Trophoblast cell (in vitro differentiated cells and primary cell): ENCODE measurements around the gene IGF1R.

ENCODE experiments used
- DNase-seq, 2 donors: peaks; one replicate each; pipeline ENCODE4 v3.0.0-alpha.2; 2016
- H2AFZ ChIP-seq: 2 replicates; pipeline ENCODE4 v1.6.1; 2013; ENCODE audit warnings: low read length, moderate library complexity, mild to moderate bottlenecking; ENCODE audit not compliant: insufficient read depth, poor library complexity
- H2AK5ac ChIP-seq: 2 replicates; pipeline ENCODE4 v1.6.1; 2013; ENCODE audit warnings: mild to moderate bottlenecking, low read length
- H2BK120ac ChIP-seq: 2 replicates; pipeline ENCODE4 v1.6.1; 2013; ENCODE audit warnings: low read length, mild to moderate bottlenecking, moderate library complexity; ENCODE audit not compliant: insufficient read depth, poor library complexity
- H2BK12ac ChIP-seq: 2 replicates; pipeline ENCODE4 v1.6.1; 2013; ENCODE audit warnings: mild to moderate bottlenecking, low read length, moderate library complexity
- H2BK5ac ChIP-seq: 2 replicates; pipeline ENCODE4 v1.6.1; 2013; ENCODE audit warnings: low read length, low read depth, moderate library complexity, mild to moderate bottlenecking; ENCODE audit not compliant: poor library complexity
- H3K14ac ChIP-seq: 2 replicates; pipeline ENCODE4 v1.6.1; 2013; ENCODE audit warnings: mild to moderate bottlenecking, low read length
- H3K18ac ChIP-seq: 2 replicates; pipeline ENCODE4 v1.6.1; 2013; ENCODE audit warnings: mild to moderate bottlenecking, low read length
- H3K23ac ChIP-seq: 2 replicates; pipeline ENCODE4 v1.6.1; 2013; ENCODE audit warnings: low read length
- H3K27ac ChIP-seq: 2 replicates; pipeline ENCODE4 v1.5.1; 2013; ENCODE audit warnings: low read depth, mild to moderate bottlenecking, inconsistent platforms, low read length, moderate library complexity
- H3K27me3 ChIP-seq: 2 replicates; pipeline ENCODE4 v1.6.1; 2013; ENCODE audit warnings: inconsistent platforms, mild to moderate bottlenecking, low read length, moderate library complexity; ENCODE audit not compliant: insufficient read depth
- H3K36me3 ChIP-seq, 2 experiments: 1 replicate in 1 of 2; 2 replicates in 1 of 2; pipeline ENCODE4 v1.6.1; 2013; ENCODE audit warnings: low read length in 2 of 2, mild to moderate bottlenecking in 2 of 2, moderate library complexity in 1 of 2; ENCODE audit not compliant: insufficient read depth in 2 of 2, control insufficient read depth in 1 of 2
- H3K4ac ChIP-seq: 2 replicates; pipeline ENCODE4 v1.6.1; 2013; ENCODE audit warnings: low read depth, mild to moderate bottlenecking, low read length, moderate library complexity
- H3K4me1 ChIP-seq, 2 experiments: 1 replicate in 1 of 2; 2 replicates in 1 of 2; pipeline ENCODE4 v1.6.1; 2013; ENCODE audit warnings: low read length in 2 of 2, mild to moderate bottlenecking in 2 of 2, moderate library complexity in 1 of 2; ENCODE audit not compliant: insufficient read depth in 2 of 2, control insufficient read depth in 1 of 2
- H3K4me2 ChIP-seq: 2 replicates; pipeline ENCODE4 v1.6.1; 2013; ENCODE audit warnings: inconsistent platforms, mild to moderate bottlenecking, low read length, moderate library complexity
- H3K4me3 ChIP-seq: 2 replicates; pipeline ENCODE4 v1.5.1; 2013; ENCODE audit warnings: mild to moderate bottlenecking, low read depth, low read length, inconsistent platforms
- H3K79me1 ChIP-seq: one replicate; pipeline ENCODE4 v1.6.1; 2013; ENCODE audit warnings: low read length
- H3K79me2 ChIP-seq: 2 replicates; pipeline ENCODE4 v1.6.1; 2013; ENCODE audit warnings: low read length, mild to moderate bottlenecking; ENCODE audit not compliant: control insufficient read depth, insufficient read depth, poor library complexity
- H3K9ac ChIP-seq: 2 replicates; pipeline ENCODE4 v1.6.1; 2013; ENCODE audit warnings: mild to moderate bottlenecking, low read length
- H3K9me3 ChIP-seq: 2 replicates; pipeline ENCODE4 v1.6.1; 2013; ENCODE audit warnings: low read depth, mild to moderate bottlenecking, control low read depth, inconsistent platforms, low read length; ENCODE audit not compliant: insufficient read depth
- H4K12ac ChIP-seq: 2 replicates; pipeline ENCODE4 v1.6.1; 2013; ENCODE audit warnings: low read depth, mild to moderate bottlenecking, low read length, moderate library complexity
- H4K8ac ChIP-seq: 2 replicates; pipeline ENCODE4 v1.6.1; 2013; ENCODE audit warnings: low read depth, mild to moderate bottlenecking, low read length, moderate library complexity
- H4K91ac ChIP-seq: one replicate; pipeline ENCODE4 v1.6.1; 2013; ENCODE audit warnings: low read depth, mild to moderate bottlenecking, low read length, moderate library complexity
- WGBS: extraction: QIAGEN DNeasy Blood & Tissue Kit; methylation state at CpG from one replicate; pipeline ENCODE4 v1.1.7; 2013; ENCODE audit warnings: missing lambda C conversion rate; ENCODE audit not compliant: insufficient read length, insufficient coverage; ENCODE audit errors: extremely low coverage; 5-methylcytosine and 5-hydroxymethylcytosine counted together

The IGF1R gene

GRCh38 chr15:98720031-98720430 is 71.7 kb downstream of the IGF1R start:
- Histone ChIP-seq H3K4me2 (no peak overlapping the region), H2AFZ (no peak overlapping the region)
- no CpG with 5 or more reads among the region's 6 CpGs for WGBS

GRCh38 chr15:98720577-98721565 is 72.5 kb downstream of the IGF1R start:
- peaks cover 31 to 50% of the 10 kb centered on the region in 2 experiments for H3K4me1 ChIP-seq
- H4K12ac ChIP-seq = no peak overlapping the region
- no peaks in the 10 kb centered on the region for H3K9me3 ChIP-seq
- H3K9ac ChIP-seq = no peak overlapping the region
- H4K91ac ChIP-seq = no peak overlapping the region
- no peak overlapping the region for H2BK12ac ChIP-seq
- no CpG with 5 or more reads among the region's 11 CpGs for WGBS
- no peak overlapping the region for H4K8ac ChIP-seq
- no peak overlapping the region for H3K14ac ChIP-seq
- H2BK120ac ChIP-seq = no peak overlapping the region
- peaks cover 32% of the 10 kb centered on the region for H3K79me1 ChIP-seq
- H2AFZ ChIP-seq = no peak overlapping the region
- DNase-seq = no peak
- no peak overlapping the region for H3K18ac ChIP-seq
- no peaks in the 10 kb centered on the region for H3K27me3 ChIP-seq
- H3K4ac ChIP-seq = peak overlapping the region; percentile 93
- peak overlapping the region; percentile 5 for H2AK5ac ChIP-seq
- H3K4me3 ChIP-seq = no peak overlapping the region
- H3K27ac ChIP-seq = no peak overlapping the region
- H3K79me2 ChIP-seq = peaks cover 33% of the 10 kb centered on the region
- H3K4me2 ChIP-seq = no peak overlapping the region
- peaks cover 0 to 2% of the 10 kb centered on the region in 2 experiments for H3K36me3 ChIP-seq
- H3K23ac ChIP-seq = no peak overlapping the region
- no peak overlapping the region for H2BK5ac ChIP-seq

More at GRCh38 chr15:98720031-98720430, 71.7 kb downstream of the IGF1R start:
- Histone ChIP-seq H2BK120ac (no peak overlapping the region), H3K23ac (no peak overlapping the region), H3K79me2 (peaks cover 35% of the 10 kb centered on the region), H3K4me1 (peaks cover 34 to 51% of the 10 kb centered on the region in 2 experiments), H3K79me1 (peaks cover 32% of the 10 kb centered on the region), H4K8ac (no peak overlapping the region), H3K4me3 (no peak overlapping the region), H2BK12ac (peak overlapping the region; percentile 15), H3K36me3 (peaks cover 0 to 2% of the 10 kb centered on the region in 2 experiments), H3K14ac (no peak overlapping the region), H3K18ac (no peak overlapping the region), H3K9ac (no peak overlapping the region), H2BK5ac (peak overlapping the region; percentile 12), H4K12ac (no peak overlapping the region), H3K4ac (peak overlapping the region; percentile 71), H2AK5ac (peak overlapping the region; percentile 5), H3K27ac (no peak overlapping the region), H3K27me3 (no peaks in the 10 kb centered on the region), H4K91ac (no peak overlapping the region), H3K9me3 (no peaks in the 10 kb centered on the region)
- no peak for DNase-seq

- H2BK5ac ChIP-seq = peak overlapping the region; percentile 29
- peak overlapping the region; percentile 27 for H3K18ac ChIP-seq
- H3K9me3 ChIP-seq = no peaks in the 10 kb centered on the region
- peak overlapping the region; percentile 25 for H2BK120ac ChIP-seq
- peaks cover 36% of the 10 kb centered on the region for H3K79me1 ChIP-seq
- no peak overlapping the region for H3K4me2 ChIP-seq
- peaks cover 33% of the 10 kb centered on the region for H3K79me2 ChIP-seq
- peaks cover 31 to 48% of the 10 kb centered on the region in 2 experiments for H3K4me1 ChIP-seq
- peaks cover 0 to 2% of the 10 kb centered on the region in 2 experiments for H3K36me3 ChIP-seq
- no CpG with 5 or more reads among the region's 8 CpGs for WGBS
- no peak overlapping the region for H4K12ac ChIP-seq
- H3K27ac ChIP-seq = no peak overlapping the region
- no peak overlapping the region for H2AK5ac ChIP-seq
- H3K4ac ChIP-seq = peak overlapping the region; percentile 97
- H3K4me3 ChIP-seq = no peak overlapping the region
- no peak for DNase-seq
- no peak overlapping the region for H3K9ac ChIP-seq
- no peak overlapping the region for H2AFZ ChIP-seq
- peak overlapping the region; percentile 66 for H3K14ac ChIP-seq
- peak overlapping the region; percentile 45 for H4K91ac ChIP-seq
- H3K23ac ChIP-seq = no peak overlapping the region
- H2BK12ac ChIP-seq = peak overlapping the region; percentile 72
- H4K8ac ChIP-seq = peak overlapping the region; percentile 44
- no peaks in the 10 kb centered on the region for H3K27me3 ChIP-seq
These were observed 73.9 kb downstream of the IGF1R start for GRCh38 chr15:98722209-98722608.

- Histone ChIP-seq H3K14ac (peak overlapping the region; percentile 66), H3K36me3 (peaks cover 0 to 2% of the 10 kb centered on the region in 2 experiments), H3K27ac (no peak overlapping the region), H3K79me2 (peaks cover 33% of the 10 kb centered on the region), H2AFZ (no peak overlapping the region), H3K18ac (peak overlapping the region; percentile 27), H2BK5ac (peak overlapping the region; percentile 36), H3K4me2 (no peak overlapping the region), H4K8ac (peak overlapping the region; percentile 44), H3K9ac (no peak overlapping the region), H2BK12ac (peak overlapping the region; percentile 72), H4K91ac (peak overlapping the region; percentile 45), H3K4me3 (peak overlapping the region; percentile 25), H3K4ac (peak overlapping the region; percentile 97), H3K79me1 (peaks cover 38% of the 10 kb centered on the region), H2AK5ac (peak overlapping the region; percentile 22), H3K23ac (no peak overlapping the region), H3K4me1 (peaks cover 31 to 50% of the 10 kb centered on the region in 2 experiments), H4K12ac (no peak overlapping the region), H3K27me3 (no peaks in the 10 kb centered on the region), H2BK120ac (peak overlapping the region; percentile 35), H3K9me3 (no peaks in the 10 kb centered on the region)
- no peak for DNase-seq
- WGBS = no CpG with 5 or more reads among the region's 3 CpGs
These were observed 74.3 kb downstream of the IGF1R start for GRCh38 chr15:98722645-98723044.
